NCI-H460 (cell line): Measurements from ENCODE around the gene EFR3B. TPM values are rescaled to one million over a fixed set of nuclear protein-coding genes. Genes with fewer than 3 reads are reported as not detected.
"Not testable (repeated sequence)": the region's sequence is repeated elsewhere in the genome, so short reads cannot be mapped to it uniquely, and the experiment has no call there.

Experiments used
- DNase-seq: peaks from one replicate; pipeline ENCODE4 v3.0.0-alpha.2; 2016; ENCODE audit warnings: low read depth; ENCODE audit errors: extremely low read depth
- total RNA-seq: library from RNA; depleted of rRNA; stranded (reverse); fragments of >200 nt; shearing (Covaris generic); gene quantifications from 2 replicates; pipeline ENCODE4 v1.2.3, GENCODE V29; 2014

EFR3B gene
- total RNA-seq, 1 experiment from 2014 or later = 6.9 TPM

GRCh38 chr2:25103287-25103871 lies 61.5 kb downstream of the EFR3B start:
- no peak for DNase-seq

DNA sequence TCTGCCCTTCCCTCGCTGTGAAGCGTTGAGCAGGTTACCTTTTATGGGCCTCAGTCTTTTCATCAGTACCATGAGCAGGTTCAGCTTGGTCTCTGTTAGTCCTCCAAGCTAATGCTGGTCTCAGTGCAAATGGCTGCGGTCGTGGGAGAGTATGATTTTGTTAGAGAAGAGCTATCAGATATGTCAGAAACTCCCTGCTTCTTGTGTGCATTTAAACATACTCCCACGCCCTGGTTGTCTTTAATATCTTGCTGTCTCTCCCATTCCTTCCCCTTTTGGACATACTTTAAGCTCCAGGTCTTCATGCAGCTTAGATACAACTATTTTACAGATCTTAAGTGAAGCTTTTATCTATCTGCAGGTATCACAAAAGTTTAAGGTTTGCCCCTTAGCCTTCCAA lies 62.9 kb downstream of the EFR3B start:
- no peak for DNase-seq

DNA sequence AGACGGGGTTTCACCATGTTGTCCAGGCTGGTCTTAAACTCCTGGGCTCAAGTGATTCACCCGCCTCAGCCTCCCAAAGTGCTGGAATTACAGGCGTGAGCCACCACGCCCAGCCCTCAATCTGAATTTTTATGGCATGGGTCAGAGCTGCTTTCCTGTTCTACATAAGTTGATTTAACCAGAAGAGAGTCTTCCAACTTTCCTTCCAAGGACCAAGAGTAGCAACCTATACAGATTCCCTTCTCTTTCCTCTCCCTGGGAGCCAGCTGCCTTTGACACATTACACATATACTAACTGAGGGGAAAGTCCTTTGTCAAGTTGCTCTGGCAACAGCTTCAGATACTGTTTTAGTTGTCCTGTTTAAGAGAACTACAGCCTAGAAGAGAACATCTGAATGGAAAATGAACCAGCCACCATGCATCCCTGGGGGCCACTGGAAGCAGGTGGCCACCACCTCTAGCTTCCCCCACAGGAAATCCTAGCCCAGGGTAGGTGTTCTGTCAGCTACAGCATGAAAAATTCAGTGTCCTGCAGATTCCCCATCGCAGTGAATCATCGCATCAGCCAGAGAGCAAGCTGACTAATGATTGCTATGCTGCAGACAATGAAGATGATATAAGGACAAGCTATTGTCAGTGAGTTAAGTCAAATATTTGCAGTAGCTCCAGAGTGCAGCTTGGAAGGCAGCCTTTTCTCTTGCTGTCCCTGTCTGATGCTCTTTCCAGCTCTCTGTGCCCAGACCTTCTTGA lies 63.6 kb downstream of the EFR3B start:
- no peak for DNase-seq

GRCh38 chr2:25109822-25110221 lies 67.9 kb downstream of the EFR3B start:
- DNase-seq = no peak

- no peak for DNase-seq
These were observed 70.2 kb downstream of the EFR3B start for GRCh38 chr2:25112113-25112512.

- DNase-seq = peak; percentile 62
These were observed 73.5 kb downstream of the EFR3B start for GRCh38 chr2:25115249-25115883.

DNA sequence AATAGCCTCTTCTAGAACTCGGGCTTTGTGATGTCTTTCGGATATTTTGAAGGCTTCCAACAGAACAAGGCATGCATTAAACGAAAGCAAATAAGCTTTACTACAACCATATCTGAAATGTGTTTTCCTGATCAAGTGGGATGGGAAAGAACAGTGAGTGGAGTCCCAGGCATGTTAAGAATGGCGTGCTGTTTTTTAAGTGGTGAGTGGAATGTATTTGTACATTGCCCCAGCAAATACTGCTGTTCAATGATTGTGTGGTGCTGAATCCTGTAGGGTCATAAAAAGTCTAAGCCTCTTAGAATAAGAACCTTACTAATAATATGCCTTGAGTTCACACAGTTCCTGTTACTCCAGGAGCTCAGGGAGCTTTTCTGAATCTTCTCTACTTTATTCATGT lies 74.0 kb downstream of the EFR3B start:
- DNase-seq = no peak

DNA sequence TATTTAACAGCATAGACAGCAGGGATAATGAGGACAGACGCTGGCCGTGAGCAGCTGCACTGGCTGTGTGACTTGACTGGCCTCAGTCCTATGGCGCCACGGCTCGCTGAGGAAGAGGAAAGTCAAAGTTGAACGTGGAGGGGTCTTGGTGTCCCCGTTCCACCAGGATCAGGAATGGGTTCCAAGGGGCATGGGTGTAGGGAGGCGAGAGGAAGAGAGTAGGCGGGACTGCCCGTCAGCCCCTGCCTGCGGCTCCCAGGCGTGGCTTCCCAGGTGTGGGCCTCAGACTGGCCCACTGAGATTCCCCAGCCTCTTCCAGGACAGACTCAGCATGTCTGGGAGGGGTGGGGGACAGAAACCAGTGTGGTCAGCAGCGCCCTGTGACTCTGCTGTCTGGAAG lies 75.1 kb downstream of the EFR3B start:
- DNase-seq = no peak

DNA sequence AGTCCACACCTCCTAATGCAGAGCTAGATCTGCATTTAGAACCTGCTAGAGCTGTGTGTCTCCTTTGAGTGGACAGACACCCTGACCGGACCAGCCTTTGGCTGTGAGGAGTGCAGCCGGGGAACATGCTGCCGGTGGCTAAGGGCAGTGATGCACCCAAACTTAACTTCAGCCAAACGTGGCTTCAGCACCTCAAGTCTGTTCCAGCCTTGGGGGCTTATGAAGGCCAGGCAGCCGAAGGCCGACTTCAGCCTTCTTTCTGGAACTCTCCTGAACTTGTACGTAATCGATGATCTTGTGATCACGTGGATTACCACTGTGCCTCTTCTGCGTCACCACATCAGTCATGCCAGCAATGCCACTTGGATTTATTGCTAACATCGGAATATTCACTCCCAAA lies 77.4 kb downstream of the EFR3B start:
- DNase-seq = no peak

DNA sequence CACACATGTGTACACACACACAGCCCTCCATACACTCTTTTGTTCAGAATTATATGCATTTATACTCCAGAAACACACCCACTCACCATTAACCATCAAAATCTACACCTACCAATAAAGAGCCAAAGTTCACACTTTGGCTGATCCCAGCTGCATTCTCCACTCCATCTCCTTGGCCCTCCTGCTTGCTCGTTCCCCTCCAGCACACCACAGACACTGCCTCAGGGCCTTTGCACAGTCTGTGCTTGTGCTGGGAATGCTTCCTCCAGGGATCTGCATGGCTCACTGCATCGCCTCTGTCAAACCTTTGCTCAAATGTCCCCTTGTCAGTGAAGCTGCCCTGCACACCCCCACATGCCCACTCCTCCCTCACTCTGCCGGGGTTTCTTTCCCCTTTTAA lies 80.5 kb downstream of the EFR3B start:
- no peak for DNase-seq

- no peak for DNase-seq
These were observed 81.8 kb downstream of the EFR3B start for GRCh38 chr2:25123682-25124081.

- DNase-seq = no peak
These were observed 83.3 kb downstream of the EFR3B start for GRCh38 chr2:25125189-25125588.

DNA sequence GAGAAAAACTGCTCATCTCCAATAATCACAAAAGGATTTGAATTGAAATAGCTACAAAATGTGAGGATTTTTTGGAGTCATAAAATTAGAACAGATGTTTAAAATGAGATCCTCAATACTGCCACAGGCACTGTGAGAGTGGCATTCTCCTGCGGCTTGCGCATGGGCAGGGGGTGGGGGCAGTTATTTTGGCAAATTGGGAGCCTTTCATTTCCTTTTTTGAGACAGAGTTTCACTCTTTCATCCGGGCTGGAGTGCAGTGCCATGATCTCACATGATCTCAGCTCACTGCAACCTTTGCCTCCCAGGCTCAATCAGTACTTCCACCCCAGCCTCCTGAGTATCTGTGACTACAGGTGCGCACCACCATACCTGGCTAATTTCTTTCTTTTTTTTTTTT lies 84.1 kb downstream of the EFR3B start:
- DNase-seq = no peak

- not testable (repeated sequence) for DNase-seq
These were observed 85.2 kb downstream of the EFR3B start for GRCh38 chr2:25127071-25127470.

DNA sequence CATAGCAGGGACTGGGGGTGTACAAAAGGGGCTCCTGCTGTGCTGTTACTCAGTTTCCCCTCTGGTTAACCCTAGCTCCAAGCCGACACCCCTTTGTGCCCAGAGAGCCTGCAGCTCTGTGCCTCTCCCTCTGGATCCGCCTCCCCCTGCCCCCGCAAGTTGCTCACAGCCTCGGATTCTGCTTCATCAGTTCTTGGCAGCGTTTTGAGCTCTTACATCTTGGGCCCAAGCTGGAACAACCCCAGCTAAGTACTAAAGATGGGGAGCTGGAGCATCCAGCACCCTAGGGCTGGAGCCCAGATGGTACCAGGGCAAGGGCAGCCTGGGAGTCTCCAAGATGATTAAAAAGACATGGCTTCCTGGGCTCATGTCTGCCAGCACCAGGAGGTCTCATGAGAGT lies 85.8 kb downstream of the EFR3B start:
- no peak for DNase-seq

- DNase-seq = no peak
These were observed 88.1 kb downstream of the EFR3B start for GRCh38 chr2:25129901-25130520.

GRCh38 chr2:25131253-25131566 lies 89.3 kb downstream of the EFR3B start:
- no peak for DNase-seq

GRCh38 chr2:25131567-25132298 lies 89.9 kb downstream of the EFR3B start:
- DNase-seq = no peak

- no peak for DNase-seq
These were observed 90.4 kb downstream of the EFR3B start for GRCh38 chr2:25132299-25132635.

DNA sequence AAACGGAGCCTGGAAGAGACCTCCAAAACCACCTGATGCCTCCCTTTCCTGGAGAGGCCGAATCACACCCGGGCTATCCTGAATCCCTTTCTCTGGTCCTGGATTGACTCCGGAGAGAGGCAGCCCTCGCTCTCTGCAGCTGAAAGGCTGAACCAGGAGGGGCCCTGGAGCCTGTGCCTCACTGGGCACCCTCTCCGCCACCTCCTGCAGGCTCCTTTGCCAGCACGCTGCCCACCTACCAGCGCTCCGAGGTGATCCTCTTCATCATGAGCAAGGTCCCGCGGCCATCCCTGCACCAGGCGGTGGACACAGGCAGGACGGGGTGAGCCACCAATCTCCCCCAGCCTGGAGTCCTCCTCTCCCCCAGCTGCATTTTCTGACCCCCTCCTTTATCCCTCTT lies 90.8 kb downstream of the EFR3B start:
- DNase-seq = no peak

GRCh38 chr2:25140535-25140934 lies 98.7 kb downstream of the EFR3B start:
- not testable (repeated sequence) for DNase-seq
